Mononuclear cell (primary cell): ENCODE measurements around the gene SHANK3. TPM values are rescaled to one million over a fixed set of nuclear protein-coding genes. Genes with fewer than 3 reads are reported as not detected.

Source experiments
- H3K27me3 ChIP-seq: 2 replicates; pipeline ENCODE4 v1.6.0; 2011; ENCODE audit warnings: low read length, control low read depth; ENCODE audit not compliant: insufficient read depth
- H3K4me1 ChIP-seq: 2 replicates; pipeline ENCODE4 v1.5.1; 2011; ENCODE audit warnings: mild to moderate bottlenecking, low read length, control low read depth; ENCODE audit not compliant: insufficient read depth
- H3K4me3 ChIP-seq: 2 replicates; pipeline ENCODE4 v1.5.1; 2011; ENCODE audit warnings: mild to moderate bottlenecking, low read length, moderate library complexity
- H3K9me3 ChIP-seq: 2 replicates; pipeline ENCODE4 v1.5.1; 2011; ENCODE audit warnings: low read depth, mild to moderate bottlenecking, control low read depth, low read length
- total RNA-seq: library from RNA; depleted of rRNA; stranded (reverse); fragments of >200 nt; gene quantifications from one replicate; pipeline ENCODE4 v1.2.3, GENCODE V29; 2012

Gene SHANK3
- total RNA-seq, 1 donor: under 0.01 TPM

- Histone ChIP-seq H3K4me3 (no peak overlapping the region), H3K9me3 (no peaks in the 10 kb centered on the region), H3K27me3 (peaks cover 30% of the 10 kb centered on the region), H3K4me1 (peaks cover 11% of the 10 kb centered on the region)
These were observed 982 bp upstream of the SHANK3 start for GRCh38 chr22:50671641-50672040.

GRCh38 chr22:50672041-50672440 is 582 bp upstream of the SHANK3 start:
- Histone ChIP-seq H3K4me3 (no peak overlapping the region), H3K4me1 (peaks cover 11% of the 10 kb centered on the region), H3K9me3 (no peaks in the 10 kb centered on the region), H3K27me3 (peaks cover 30% of the 10 kb centered on the region)

GRCh38 chr22:50673231-50674129 is 857 bp downstream of the SHANK3 start:
- Histone ChIP-seq H3K4me3 (no peak overlapping the region), H3K9me3 (no peaks in the 10 kb centered on the region), H3K4me1 (peaks cover 11% of the 10 kb centered on the region), H3K27me3 (peaks cover 30% of the 10 kb centered on the region)

GRCh38 chr22:50674130-50674500 is 1.5 kb downstream of the SHANK3 start:
- Histone ChIP-seq H3K27me3 (peaks cover 30% of the 10 kb centered on the region), H3K4me3 (no peak overlapping the region), H3K4me1 (peaks cover 11% of the 10 kb centered on the region), H3K9me3 (no peaks in the 10 kb centered on the region)

GRCh38 chr22:50674606-50675552 is 2.3 kb downstream of the SHANK3 start:
- Histone ChIP-seq H3K4me1 (peaks cover 11% of the 10 kb centered on the region), H3K27me3 (peaks cover 30% of the 10 kb centered on the region), H3K4me3 (no peak overlapping the region), H3K9me3 (no peaks in the 10 kb centered on the region)

- Histone ChIP-seq H3K4me1 (peaks cover 11% of the 10 kb centered on the region), H3K9me3 (no peaks in the 10 kb centered on the region), H3K27me3 (peaks cover 30% of the 10 kb centered on the region), H3K4me3 (no peak overlapping the region)
These were observed 3.0 kb downstream of the SHANK3 start for GRCh38 chr22:50675553-50676179.

- Histone ChIP-seq H3K9me3 (no peaks in the 10 kb centered on the region), H3K4me3 (no peak overlapping the region), H3K27me3 (peaks cover 30% of the 10 kb centered on the region), H3K4me1 (peaks cover 11% of the 10 kb centered on the region)
These were observed 3.6 kb downstream of the SHANK3 start for GRCh38 chr22:50676180-50676636.

- no peaks in the 10 kb centered on the region for H3K9me3 ChIP-seq
These were observed 4.3 kb downstream of the SHANK3 start for GRCh38 chr22:50676661-50677492.

GRCh38 chr22:50677493-50678217 is 5.0 kb downstream of the SHANK3 start:
- Histone ChIP-seq H3K4me1 (peaks cover 11% of the 10 kb centered on the region), H3K4me3 (no peak overlapping the region), H3K27me3 (peaks cover 21% of the 10 kb centered on the region), H3K9me3 (no peaks in the 10 kb centered on the region)

More at GRCh38 chr22:50676661-50677492, 4.3 kb downstream of the SHANK3 start:
- H3K4me1 ChIP-seq: peaks cover 11% of the 10 kb centered on the region
- no peak overlapping the region for H3K4me3 ChIP-seq
- H3K27me3 ChIP-seq: peaks cover 27% of the 10 kb centered on the region

- no peak overlapping the region for H3K4me3 ChIP-seq
- H3K9me3 ChIP-seq: no peaks in the 10 kb centered on the region
- H3K27me3 ChIP-seq: peaks cover 15% of the 10 kb centered on the region
- H3K4me1 ChIP-seq: peaks cover 6% of the 10 kb centered on the region
These were observed 5.6 kb downstream of the SHANK3 start for GRCh38 chr22:50678218-50678650.

GRCh38 chr22:50678651-50679521 is 6.3 kb downstream of the SHANK3 start:
- Histone ChIP-seq H3K4me3 (no peak overlapping the region), H3K4me1 (no peaks in the 10 kb centered on the region), H3K27me3 (peaks cover 10% of the 10 kb centered on the region), H3K9me3 (no peaks in the 10 kb centered on the region)

- Histone ChIP-seq H3K9me3 (no peaks in the 10 kb centered on the region), H3K4me1 (peaks cover 5% of the 10 kb centered on the region), H3K27me3 (no peaks in the 10 kb centered on the region), H3K4me3 (no peak overlapping the region)
These were observed 10.7 kb downstream of the SHANK3 start for GRCh38 chr22:50683086-50683993.
